ENCODE results near the gene SIRPD. TPM values are rescaled to one million over a fixed set of nuclear protein-coding genes. Genes with fewer than 3 reads are reported as not detected.

SIRPD gene
- total RNA-seq, 1 donor, result not detected

DNA sequence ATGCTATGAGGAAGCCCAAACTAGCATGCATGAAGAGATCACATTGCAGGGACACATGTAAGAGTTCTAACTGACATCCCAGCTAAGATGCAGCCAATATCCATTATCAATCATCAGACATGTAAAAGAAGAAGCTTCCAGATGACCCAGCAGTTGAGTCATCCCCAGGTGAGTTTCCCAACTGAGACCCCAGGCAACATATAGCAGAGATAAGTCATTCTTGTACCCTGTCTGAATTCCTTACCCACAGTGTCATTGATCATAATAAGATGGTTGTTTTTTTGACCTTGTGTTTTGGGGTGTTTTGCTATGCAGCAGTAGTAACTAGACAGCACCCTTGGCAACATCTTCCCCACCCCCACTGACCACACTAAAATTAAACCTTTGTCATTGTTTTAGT, 18.9 kb downstream of the SIRPD start:
- TF ChIP-seq, protein P1, sequence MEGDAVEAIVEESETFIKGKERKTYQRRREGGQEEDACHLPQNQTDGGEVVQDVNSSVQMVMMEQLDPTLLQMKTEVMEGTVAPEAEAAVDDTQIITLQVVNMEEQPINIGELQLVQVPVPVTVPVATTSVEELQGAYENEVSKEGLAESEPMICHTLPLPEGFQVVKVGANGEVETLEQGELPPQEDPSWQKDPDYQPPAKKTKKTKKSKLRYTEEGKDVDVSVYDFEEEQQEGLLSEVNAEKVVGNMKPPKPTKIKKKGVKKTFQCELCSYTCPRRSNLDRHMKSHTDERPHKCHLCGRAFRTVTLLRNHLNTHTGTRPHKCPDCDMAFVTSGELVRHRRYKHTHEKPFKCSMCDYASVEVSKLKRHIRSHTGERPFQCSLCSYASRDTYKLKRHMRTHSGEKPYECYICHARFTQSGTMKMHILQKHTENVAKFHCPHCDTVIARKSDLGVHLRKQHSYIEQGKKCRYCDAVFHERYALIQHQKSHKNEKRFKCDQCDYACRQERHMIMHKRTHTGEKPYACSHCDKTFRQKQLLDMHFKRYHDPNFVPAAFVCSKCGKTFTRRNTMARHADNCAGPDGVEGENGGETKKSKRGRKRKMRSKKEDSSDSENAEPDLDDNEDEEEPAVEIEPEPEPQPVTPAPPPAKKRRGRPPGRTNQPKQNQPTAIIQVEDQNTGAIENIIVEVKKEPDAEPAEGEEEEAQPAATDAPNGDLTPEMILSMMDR (IDR thresholded peaks at IDR 0.05; ENCODE audit: insufficient read depth, low read length), result no peak
- DNase-seq (ENCODE audit: low read depth), result no peak
- H3K4me3 ChIP-seq (ENCODE audit: low read depth, low read length), result no peak overlapping the region

- no peak for DNase-seq (ENCODE audit: low read depth)
- no peak overlapping the region for H3K4me3 ChIP-seq (ENCODE audit: low read depth, low read length)
- TF ChIP-seq, protein P1 (IDR thresholded peaks at IDR 0.05; ENCODE audit: insufficient read depth, low read length), result no peak
Measured at GRCh38 chr20:1537731-1538058, 19.8 kb downstream of the SIRPD start.

GRCh38 chr20:1536893-1537730, 20.4 kb downstream of the SIRPD start:
- H3K4me3 ChIP-seq (ENCODE audit: low read depth, low read length), result no peak overlapping the region
- TF ChIP-seq, protein P1 (IDR thresholded peaks at IDR 0.05; ENCODE audit: insufficient read depth, low read length), result no peak
- no peak for DNase-seq (ENCODE audit: low read depth)

- TF ChIP-seq, protein P1 (IDR thresholded peaks at IDR 0.05; ENCODE audit: insufficient read depth, low read length), result no peak
- no peak for DNase-seq (ENCODE audit: low read depth)
Measured at GRCh38 chr20:1535420-1536175, 21.9 kb downstream of the SIRPD start.

GRCh38 chr20:1534526-1534925, 23.0 kb downstream of the SIRPD start:
- TF ChIP-seq, protein P1 (IDR thresholded peaks at IDR 0.05; ENCODE audit: insufficient read depth, low read length), result no peak
- DNase-seq (ENCODE audit: low read depth), result no peak
- H3K4me3 ChIP-seq (ENCODE audit: low read depth, low read length), result no peak overlapping the region

More at GRCh38 chr20:1535420-1536175, 21.9 kb downstream of the SIRPD start:
- no peak overlapping the region for H3K4me3 ChIP-seq (ENCODE audit: low read depth, low read length)

DNA sequence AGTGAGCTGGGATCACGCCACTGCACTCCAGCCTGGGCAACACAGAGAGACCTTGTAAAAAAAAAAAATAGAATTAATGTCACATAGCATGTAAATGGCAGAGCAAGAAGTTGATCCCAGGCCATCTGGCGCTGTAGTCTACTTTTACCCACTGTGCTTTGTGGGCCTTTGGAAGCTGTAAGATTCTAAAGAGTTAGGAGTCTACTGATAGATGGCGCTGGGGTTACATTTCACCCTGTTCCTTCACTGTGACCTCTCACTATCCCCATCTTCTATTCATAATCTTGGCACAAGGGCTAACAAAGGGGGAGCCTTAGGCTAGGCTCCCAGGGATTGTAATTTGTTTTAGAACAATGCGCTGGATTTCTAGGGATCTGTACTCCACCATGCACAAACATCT, 24.4 kb downstream of the SIRPD start:
- TF ChIP-seq, protein P1 (IDR thresholded peaks at IDR 0.05; ENCODE audit: insufficient read depth, low read length), result no peak
- peak; percentile 20 for DNase-seq (ENCODE audit: low read depth)
- no peak overlapping the region for H3K4me3 ChIP-seq (ENCODE audit: low read depth, low read length)

Measured in fibroblast of the aortic adventitia (primary cell).